Mammary epithelial cell (primary cell): ENCODE measurements around the gene HHAT.

ENCODE experiments used
- EZH2 ChIP-seq: IDR thresholded peaks from 2 replicates; pipeline ENCODE4 v1.6.1; 2012; ENCODE audit warnings: low read length, inconsistent platforms, borderline replicate concordance
- TF ChIP-seq, protein P1 (sequence below), 2 donors: IDR thresholded peaks in 1 of 2; conservative IDR thresholded peaks in 1 of 2; 2 replicates each; pipeline ENCODE4 v1.5.1; 2011 to 2012; ENCODE audit warnings: inconsistent platforms in 2 of 2, low read length in 2 of 2, mild to moderate bottlenecking in 2 of 2, control low read depth in 1 of 2, low read depth in 1 of 2; ENCODE audit not compliant: insufficient read depth in 1 of 2; ENCODE audit errors: extremely low read depth in 1 of 2

DNA sequence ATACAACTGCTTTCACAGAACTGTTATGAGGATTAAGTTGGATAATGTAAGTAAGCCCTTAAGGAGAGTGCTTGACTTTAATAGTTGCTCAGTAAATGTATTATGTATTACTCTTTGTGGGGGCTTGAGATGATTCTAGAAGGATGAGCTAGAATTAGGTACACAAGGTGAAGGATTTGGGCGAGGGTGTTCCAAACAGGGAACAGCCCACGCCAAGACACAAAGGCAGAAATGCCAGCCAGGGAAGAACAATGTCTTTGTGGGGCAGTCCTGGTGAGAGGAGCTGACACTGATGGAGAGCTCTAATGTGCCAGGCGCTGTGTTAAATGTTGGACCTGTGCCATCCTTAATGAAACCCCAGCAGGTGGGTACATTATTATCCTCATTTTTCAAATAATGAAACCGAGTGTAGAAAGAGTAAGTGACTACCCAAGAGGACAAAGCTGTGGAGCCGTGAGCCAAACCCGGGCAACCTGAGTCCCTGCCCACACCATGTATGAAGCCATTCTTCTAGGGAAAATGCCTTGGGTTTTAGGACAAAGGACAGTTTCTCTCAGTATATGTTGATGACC lies 362.4 kb downstream of the HHAT start:
- TF ChIP-seq, protein P1, sequence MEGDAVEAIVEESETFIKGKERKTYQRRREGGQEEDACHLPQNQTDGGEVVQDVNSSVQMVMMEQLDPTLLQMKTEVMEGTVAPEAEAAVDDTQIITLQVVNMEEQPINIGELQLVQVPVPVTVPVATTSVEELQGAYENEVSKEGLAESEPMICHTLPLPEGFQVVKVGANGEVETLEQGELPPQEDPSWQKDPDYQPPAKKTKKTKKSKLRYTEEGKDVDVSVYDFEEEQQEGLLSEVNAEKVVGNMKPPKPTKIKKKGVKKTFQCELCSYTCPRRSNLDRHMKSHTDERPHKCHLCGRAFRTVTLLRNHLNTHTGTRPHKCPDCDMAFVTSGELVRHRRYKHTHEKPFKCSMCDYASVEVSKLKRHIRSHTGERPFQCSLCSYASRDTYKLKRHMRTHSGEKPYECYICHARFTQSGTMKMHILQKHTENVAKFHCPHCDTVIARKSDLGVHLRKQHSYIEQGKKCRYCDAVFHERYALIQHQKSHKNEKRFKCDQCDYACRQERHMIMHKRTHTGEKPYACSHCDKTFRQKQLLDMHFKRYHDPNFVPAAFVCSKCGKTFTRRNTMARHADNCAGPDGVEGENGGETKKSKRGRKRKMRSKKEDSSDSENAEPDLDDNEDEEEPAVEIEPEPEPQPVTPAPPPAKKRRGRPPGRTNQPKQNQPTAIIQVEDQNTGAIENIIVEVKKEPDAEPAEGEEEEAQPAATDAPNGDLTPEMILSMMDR (conservative IDR thresholded peaks at IDR 0.05 in 1 of 2, IDR thresholded peaks at IDR 0.05 in 1 of 2; ENCODE audit: extremely low read depth in 1 of 2, insufficient read depth in 1 of 2, low read depth in 1 of 2, low read length in 2 of 2), result no peak
- no peak for TF ChIP-seq EZH2
